HCT116 (cell line): ENCODE data around the gene COG5. TPM values are rescaled to one million over a fixed set of nuclear protein-coding genes. Genes with fewer than 3 reads are reported as not detected.

Experiments
- ATAC-seq: fragments of 200-7000 bp; cut with Tn5 transposase; 2 replicates; pipeline ENCODE4 v1.9.1; 2020; ENCODE audit warnings: mild to moderate bottlenecking, moderate library complexity
- BruUV-seq: library from RNA; stranded (reverse); fragments of 400-500 nt; replicated peaks from 2 replicates; lab custom pipeline; 2021; lab: Mats Ljungman, UMichigan
- CTCF ChIA-PET: fragments of 300-600 bp; sonication (Branson Sonifier 250); formaldehyde crosslinking; loops from one replicate; lab custom pipeline; 2021; ENCODE audit warnings: antibody characterized with exemption; lab: Charles Lee
- POLR2A ChIA-PET: fragments of 300-600, 350-600 bp; sonication (Branson Sonifier 250); formaldehyde crosslinking; loops from one replicate; lab custom pipeline; 2021; ENCODE audit warnings: antibody characterized with exemption; lab: Charles Lee
- RAD21 ChIA-PET, 2 experiments: fragments of 300-600 bp; sonication (Branson Sonifier 250); formaldehyde crosslinking; loops; one replicate each; lab custom pipeline; 2023; ENCODE audit warnings: low total read pairs in 2 of 2; ENCODE audit not compliant: uncharacterized antibody in 2 of 2, unreplicated experiment in 2 of 2, low non-redundant PET in 1 of 2; lab: Charles Lee
- DNase-seq: peaks from one replicate; pipeline ENCODE4 v3.0.0-alpha.2; 2010; ENCODE audit warnings: low read depth, low spot score
- H2AFZ ChIP-seq: fragments of 200-600 bp; shearing (Covaris generic), sonication (generic); 2 replicates; pipeline ENCODE4 v1.6.1; 2017; ENCODE audit warnings: low read depth, mixed run types, mixed read lengths, antibody characterized with exemption, low read length; ENCODE audit not compliant: poor library complexity, severe bottlenecking
- H3K27ac ChIP-seq: 2 replicates; pipeline ENCODE4 v1.5.1; 2012; ENCODE audit warnings: low read depth, low read length
- H3K27me3 ChIP-seq: fragments of 200-600 bp; sonication (generic); 2 replicates; pipeline ENCODE4 v1.6.1; 2016; ENCODE audit warnings: mixed run types, low read length, mixed read lengths; ENCODE audit not compliant: insufficient read depth
- H3K36me3 ChIP-seq, 2 experiments: fragments of 200-500 bp in 1 of 2; fragments of 200-600 bp in 1 of 2; sonication (Bioruptor generic) in 1 of 2; sonication (generic) in 1 of 2; 2 replicates each; pipeline versions ENCODE4 v1.5.1 to v1.6.1; 2014 to 2016; ENCODE audit warnings: low read length in 2 of 2, inconsistent platforms in 1 of 2, mixed read lengths in 1 of 2, mixed run types in 1 of 2; ENCODE audit not compliant: insufficient read depth in 2 of 2, control insufficient read depth in 1 of 2
- H3K4me1 ChIP-seq, 2 experiments: fragments of 200-600 bp in 1 of 2; sonication (generic) in 1 of 2; 2 replicates each; pipeline versions ENCODE4 v1.5.1 to v1.6.1; 2012 to 2017; ENCODE audit warnings: low read length in 2 of 2, inconsistent platforms in 1 of 2, mild to moderate bottlenecking in 1 of 2, mixed read lengths in 1 of 2, mixed run types in 1 of 2, moderate library complexity in 1 of 2; ENCODE audit not compliant: insufficient read depth in 2 of 2, control insufficient read depth in 1 of 2
- H3K4me2 ChIP-seq: fragments of 200-600 bp; sonication (generic); 2 replicates; pipeline ENCODE4 v1.6.1; 2017; ENCODE audit warnings: mixed run types, low read length, mixed read lengths
- H3K4me3 ChIP-seq, 2 experiments: fragments of 200-600 bp in 1 of 2; sonication (generic) in 1 of 2; replicated peaks in 1 of 2; 2 replicates each; pipeline ENCODE4 v1.5.1; 2011 to 2016; ENCODE audit warnings: low read length in 2 of 2, control low read depth in 1 of 2, low read depth in 1 of 2, mild to moderate bottlenecking in 1 of 2, mixed read lengths in 1 of 2, mixed run types in 1 of 2
- H3K79me2 ChIP-seq: fragments of 200-600 bp; sonication (generic); 2 replicates; pipeline ENCODE4 v1.6.1; 2017; ENCODE audit warnings: mild to moderate bottlenecking, mixed run types, low read length, moderate library complexity, mixed read lengths; ENCODE audit not compliant: insufficient read depth
- H3K9ac ChIP-seq: fragments of 200-600 bp; sonication (generic); 2 replicates; pipeline ENCODE4 v1.6.1; 2016; ENCODE audit warnings: low read length, mixed read lengths
- H3K9me2 ChIP-seq: fragments of 200-600 bp; sonication (generic), shearing (Covaris generic); 2 replicates; pipeline ENCODE4 v1.6.1; 2017; ENCODE audit warnings: mixed run types, mild to moderate bottlenecking, moderate library complexity; ENCODE audit not compliant: insufficient read depth
- H3K9me3 ChIP-seq, 2 experiments: fragments of 200-500 bp in 1 of 2; fragments of 200-600 bp in 1 of 2; sonication (Bioruptor generic) in 1 of 2; sonication (generic) in 1 of 2; 2 replicates each; pipeline ENCODE4 v1.6.1; 2014 to 2017; ENCODE audit warnings: low read length in 2 of 2, mixed read lengths in 2 of 2, inconsistent platforms in 1 of 2, low read depth in 1 of 2, mild to moderate bottlenecking in 1 of 2, mixed run types in 1 of 2, moderate library complexity in 1 of 2; ENCODE audit not compliant: control insufficient read depth in 1 of 2, insufficient read depth in 1 of 2
- H4K20me1 ChIP-seq: fragments of 200-600 bp; sonication (generic), shearing (Covaris generic); 2 replicates; pipeline ENCODE4 v1.6.1; 2017; ENCODE audit warnings: mixed run types, mild to moderate bottlenecking, moderate library complexity; ENCODE audit not compliant: insufficient read depth
- EGR1 ChIP-seq: IDR thresholded peaks from 2 replicates; pipeline ENCODE4 v1.6.1; 2012; ENCODE audit warnings: low read depth
- FOSL1 ChIP-seq: IDR thresholded peaks from 2 replicates; pipeline ENCODE4 v1.6.1; 2012; ENCODE audit warnings: low read depth
- JUND ChIP-seq: IDR thresholded peaks from 2 replicates; pipeline ENCODE4 v1.6.1; 2012
- POLR2A ChIP-seq: IDR thresholded peaks from 2 replicates; pipeline ENCODE4 v1.7.0; 2011; ENCODE audit warnings: borderline replicate concordance; ENCODE audit not compliant: insufficient read depth, insufficient read length; ENCODE audit errors: extremely low read depth
- RAD21 ChIP-seq: IDR thresholded peaks from 2 replicates; pipeline ENCODE4 v1.6.1; 2012; ENCODE audit warnings: low read depth, mild to moderate bottlenecking
- SIN3A ChIP-seq: IDR thresholded peaks from 2 replicates; pipeline ENCODE4 v1.6.1; 2012; ENCODE audit warnings: low read depth
- SP1 ChIP-seq: IDR thresholded peaks from 2 replicates; pipeline ENCODE4 v1.6.1; 2012; ENCODE audit warnings: low read depth
- SRF ChIP-seq: IDR thresholded peaks from 2 replicates; pipeline ENCODE4 v1.6.1; 2012; ENCODE audit warnings: low read depth
- TCF7L2 ChIP-seq: IDR thresholded peaks from 2 replicates; pipeline ENCODE4 v1.7.0; 2011; ENCODE audit warnings: borderline replicate concordance, inconsistent platforms; ENCODE audit not compliant: insufficient read depth, insufficient read length; ENCODE audit errors: extremely low read depth
- YY1 ChIP-seq: IDR thresholded peaks from 2 replicates; pipeline ENCODE4 v1.6.1; 2011; ENCODE audit warnings: low read length, low read depth, moderate library complexity, mild to moderate bottlenecking; ENCODE audit not compliant: insufficient replicate concordance; ENCODE audit errors: extremely low read depth
- ZFX ChIP-seq: fragments of 450-650 bp; IDR thresholded peaks from 2 replicates; pipeline ENCODE4 v1.6.1; 2017
- intact Hi-C: fragments of 100-400 bp; cut with micrococcal nuclease; formaldehyde crosslinking; loops from 2 replicates; pipeline ENCODE4 v1.10.0; 2022
- total RNA-seq: library from RNA; stranded (reverse); gene quantifications from one replicate; pipeline ENCODE4 v1.2.1, GENCODE V29; 2021; ENCODE audit not compliant: unreplicated experiment
- TF ChIP-seq, protein P1 (sequence below): IDR thresholded peaks from 2 replicates; pipeline ENCODE4 v1.6.1; 2011; ENCODE audit warnings: mild to moderate bottlenecking, low read length, moderate library complexity; ENCODE audit not compliant: insufficient replicate concordance; ENCODE audit errors: extremely low read depth
- TF ChIP-seq, protein P2 (sequence below): IDR thresholded peaks from 2 replicates; pipeline ENCODE4 v1.6.1; 2012; ENCODE audit warnings: low read depth
- TF ChIP-seq, protein P3 (sequence below), 3 experiments: fragments of 200-600 bp in 1 of 3; sonication (generic) in 1 of 3; IDR thresholded peaks in 2 of 3; conservative IDR thresholded peaks in 1 of 3; 2 replicates each; pipeline ENCODE4 v1.5.1; 2012 to 2017; ENCODE audit warnings: low read depth in 2 of 3, low read length in 2 of 3, antibody characterized with exemption in 1 of 3, borderline replicate concordance in 1 of 3, control low read depth in 1 of 3, mild to moderate bottlenecking in 1 of 3, mixed read lengths in 1 of 3, mixed run types in 1 of 3, moderate library complexity in 1 of 3; ENCODE audit not compliant: insufficient read depth in 1 of 3
- TF ChIP-seq, protein P4 (sequence below): IDR thresholded peaks from 2 replicates; pipeline ENCODE4 v1.6.1; 2012
- TF ChIP-seq, protein P5 (sequence below): IDR thresholded peaks from 2 replicates; pipeline ENCODE4 v1.6.1; 2012

COG5 gene
- total RNA-seq, 1 experiment from 2014 or later: 30.7 TPM

DNA sequence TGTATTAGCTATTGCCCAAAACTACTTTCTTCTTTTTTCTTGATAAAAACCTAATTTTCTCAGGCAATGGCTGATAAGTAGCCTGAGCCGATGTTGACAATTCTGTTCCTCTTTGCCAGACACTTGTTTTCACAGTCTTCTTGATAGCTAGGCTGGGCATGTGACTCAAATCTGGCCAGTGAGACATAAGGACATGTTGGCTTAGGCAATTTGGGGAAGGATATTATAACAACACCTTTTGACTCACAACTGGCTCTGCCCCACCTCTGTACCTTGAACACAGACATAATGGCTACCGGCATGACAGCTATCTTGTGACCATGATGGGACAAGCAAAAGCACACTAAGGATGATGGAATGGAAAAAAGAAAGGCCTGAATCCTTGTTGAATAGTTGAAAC, 166.7 kb downstream of the COG5 start:
- no peaks in the 10 kb centered on the region for H3K27me3 ChIP-seq
- POLR2A ChIA-PET: no interaction called here
- H2AFZ ChIP-seq: no peak overlapping the region
- intact Hi-C loops: no loop called here
- no peak for DNase-seq
- H3K79me2 ChIP-seq: no peaks in the 10 kb centered on the region
- CTCF ChIA-PET: no interaction called here
- H3K27ac ChIP-seq: no peak overlapping the region
- H3K4me3 ChIP-seq: no peak overlapping the region
- RAD21 ChIA-PET: no interaction called here
- no peaks in the 10 kb centered on the region for H4K20me1 ChIP-seq
- no peak for ATAC-seq
- no peaks in the 10 kb centered on the region for H3K9me2 ChIP-seq
- no peak overlapping the region for H3K4me2 ChIP-seq
- BruUV-seq: no TSS peak
- no peaks in the 10 kb centered on the region for H3K36me3 ChIP-seq
- H3K4me1 ChIP-seq: no peaks in the 10 kb centered on the region
- no peak overlapping the region for H3K9ac ChIP-seq
- no peak for TF ChIP-seq POLR2A
- TF ChIP-seq, protein P1, sequence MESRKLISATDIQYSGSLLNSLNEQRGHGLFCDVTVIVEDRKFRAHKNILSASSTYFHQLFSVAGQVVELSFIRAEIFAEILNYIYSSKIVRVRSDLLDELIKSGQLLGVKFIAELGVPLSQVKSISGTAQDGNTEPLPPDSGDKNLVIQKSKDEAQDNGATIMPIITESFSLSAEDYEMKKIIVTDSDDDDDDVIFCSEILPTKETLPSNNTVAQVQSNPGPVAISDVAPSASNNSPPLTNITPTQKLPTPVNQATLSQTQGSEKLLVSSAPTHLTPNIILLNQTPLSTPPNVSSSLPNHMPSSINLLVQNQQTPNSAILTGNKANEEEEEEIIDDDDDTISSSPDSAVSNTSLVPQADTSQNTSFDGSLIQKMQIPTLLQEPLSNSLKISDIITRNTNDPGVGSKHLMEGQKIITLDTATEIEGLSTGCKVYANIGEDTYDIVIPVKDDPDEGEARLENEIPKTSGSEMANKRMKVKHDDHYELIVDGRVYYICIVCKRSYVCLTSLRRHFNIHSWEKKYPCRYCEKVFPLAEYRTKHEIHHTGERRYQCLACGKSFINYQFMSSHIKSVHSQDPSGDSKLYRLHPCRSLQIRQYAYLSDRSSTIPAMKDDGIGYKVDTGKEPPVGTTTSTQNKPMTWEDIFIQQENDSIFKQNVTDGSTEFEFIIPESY: no peak
- TF ChIP-seq ZFX: no peak
- no peak for TF ChIP-seq SIN3A
- no peak for TF ChIP-seq FOSL1
- TF ChIP-seq, protein P2, sequence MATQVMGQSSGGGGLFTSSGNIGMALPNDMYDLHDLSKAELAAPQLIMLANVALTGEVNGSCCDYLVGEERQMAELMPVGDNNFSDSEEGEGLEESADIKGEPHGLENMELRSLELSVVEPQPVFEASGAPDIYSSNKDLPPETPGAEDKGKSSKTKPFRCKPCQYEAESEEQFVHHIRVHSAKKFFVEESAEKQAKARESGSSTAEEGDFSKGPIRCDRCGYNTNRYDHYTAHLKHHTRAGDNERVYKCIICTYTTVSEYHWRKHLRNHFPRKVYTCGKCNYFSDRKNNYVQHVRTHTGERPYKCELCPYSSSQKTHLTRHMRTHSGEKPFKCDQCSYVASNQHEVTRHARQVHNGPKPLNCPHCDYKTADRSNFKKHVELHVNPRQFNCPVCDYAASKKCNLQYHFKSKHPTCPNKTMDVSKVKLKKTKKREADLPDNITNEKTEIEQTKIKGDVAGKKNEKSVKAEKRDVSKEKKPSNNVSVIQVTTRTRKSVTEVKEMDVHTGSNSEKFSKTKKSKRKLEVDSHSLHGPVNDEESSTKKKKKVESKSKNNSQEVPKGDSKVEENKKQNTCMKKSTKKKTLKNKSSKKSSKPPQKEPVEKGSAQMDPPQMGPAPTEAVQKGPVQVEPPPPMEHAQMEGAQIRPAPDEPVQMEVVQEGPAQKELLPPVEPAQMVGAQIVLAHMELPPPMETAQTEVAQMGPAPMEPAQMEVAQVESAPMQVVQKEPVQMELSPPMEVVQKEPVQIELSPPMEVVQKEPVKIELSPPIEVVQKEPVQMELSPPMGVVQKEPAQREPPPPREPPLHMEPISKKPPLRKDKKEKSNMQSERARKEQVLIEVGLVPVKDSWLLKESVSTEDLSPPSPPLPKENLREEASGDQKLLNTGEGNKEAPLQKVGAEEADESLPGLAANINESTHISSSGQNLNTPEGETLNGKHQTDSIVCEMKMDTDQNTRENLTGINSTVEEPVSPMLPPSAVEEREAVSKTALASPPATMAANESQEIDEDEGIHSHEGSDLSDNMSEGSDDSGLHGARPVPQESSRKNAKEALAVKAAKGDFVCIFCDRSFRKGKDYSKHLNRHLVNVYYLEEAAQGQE: no peak
- no peak for TF ChIP-seq RAD21
- TF ChIP-seq YY1: no peak
- TF ChIP-seq, protein P3, sequence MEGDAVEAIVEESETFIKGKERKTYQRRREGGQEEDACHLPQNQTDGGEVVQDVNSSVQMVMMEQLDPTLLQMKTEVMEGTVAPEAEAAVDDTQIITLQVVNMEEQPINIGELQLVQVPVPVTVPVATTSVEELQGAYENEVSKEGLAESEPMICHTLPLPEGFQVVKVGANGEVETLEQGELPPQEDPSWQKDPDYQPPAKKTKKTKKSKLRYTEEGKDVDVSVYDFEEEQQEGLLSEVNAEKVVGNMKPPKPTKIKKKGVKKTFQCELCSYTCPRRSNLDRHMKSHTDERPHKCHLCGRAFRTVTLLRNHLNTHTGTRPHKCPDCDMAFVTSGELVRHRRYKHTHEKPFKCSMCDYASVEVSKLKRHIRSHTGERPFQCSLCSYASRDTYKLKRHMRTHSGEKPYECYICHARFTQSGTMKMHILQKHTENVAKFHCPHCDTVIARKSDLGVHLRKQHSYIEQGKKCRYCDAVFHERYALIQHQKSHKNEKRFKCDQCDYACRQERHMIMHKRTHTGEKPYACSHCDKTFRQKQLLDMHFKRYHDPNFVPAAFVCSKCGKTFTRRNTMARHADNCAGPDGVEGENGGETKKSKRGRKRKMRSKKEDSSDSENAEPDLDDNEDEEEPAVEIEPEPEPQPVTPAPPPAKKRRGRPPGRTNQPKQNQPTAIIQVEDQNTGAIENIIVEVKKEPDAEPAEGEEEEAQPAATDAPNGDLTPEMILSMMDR (IDR thresholded peaks at IDR 0.05 in 2 of 3, conservative IDR thresholded peaks at IDR 0.05 in 1 of 3; ENCODE audit: borderline replicate concordance in 1 of 3, insufficient read depth in 1 of 3, low read depth in 2 of 3, low read length in 2 of 3): no peak
- TF ChIP-seq EGR1: no peak
- TF ChIP-seq, protein P4, sequence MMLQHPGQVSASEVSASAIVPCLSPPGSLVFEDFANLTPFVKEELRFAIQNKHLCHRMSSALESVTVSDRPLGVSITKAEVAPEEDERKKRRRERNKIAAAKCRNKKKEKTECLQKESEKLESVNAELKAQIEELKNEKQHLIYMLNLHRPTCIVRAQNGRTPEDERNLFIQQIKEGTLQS: no peak
- no peak for TF ChIP-seq JUND
- TF ChIP-seq, protein P5, sequence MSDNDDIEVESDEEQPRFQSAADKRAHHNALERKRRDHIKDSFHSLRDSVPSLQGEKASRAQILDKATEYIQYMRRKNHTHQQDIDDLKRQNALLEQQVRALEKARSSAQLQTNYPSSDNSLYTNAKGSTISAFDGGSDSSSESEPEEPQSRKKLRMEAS: no peak
- TF ChIP-seq SP1: no peak
- no peak for TF ChIP-seq SRF
- TF ChIP-seq TCF7L2: no peak
- no peaks in the 10 kb centered on the region for H3K9me3 ChIP-seq
